Calu3 (cell line): Measurements from ENCODE around the gene KIF3C. TPM values are rescaled to one million over a fixed set of nuclear protein-coding genes. Genes with fewer than 3 reads are reported as not detected.
A peak's percentile ranks its signal among the peaks of the same experiment; 100 is the strongest.

Experiments used
- BruUV-seq: library from RNA; stranded (reverse); fragments of 400-500 nt; replicated peaks from 2 replicates; lab custom pipeline; 2021; lab: Mats Ljungman, UMichigan
- CTCF ChIA-PET: fragments of 300-600 bp; sonication (Branson Sonifier 250); formaldehyde crosslinking; loops from one replicate; lab custom pipeline; 2022; ENCODE audit warnings: antibody characterized with exemption; lab: Charles Lee
- DNase-seq: peaks from one replicate; pipeline ENCODE4 v3.0.0; 2022
- H3K27ac Mint-ChIP-seq: one replicate; pipeline ENCODE4 v1.8.0; 2022; ENCODE audit warnings: mixed read lengths; ENCODE audit not compliant: unreplicated experiment
- H3K27me3 Mint-ChIP-seq: one replicate; pipeline ENCODE4 v1.8.0; 2022; ENCODE audit warnings: mixed read lengths; ENCODE audit not compliant: unreplicated experiment
- H3K36me3 Mint-ChIP-seq: one replicate; pipeline ENCODE4 v1.8.0; 2022; ENCODE audit warnings: mild to moderate bottlenecking, moderate library complexity, mixed read lengths; ENCODE audit not compliant: insufficient read depth, unreplicated experiment
- H3K4me1 Mint-ChIP-seq: one replicate; pipeline ENCODE4 v1.8.0; 2022; ENCODE audit warnings: mild to moderate bottlenecking, low read depth, mixed read lengths; ENCODE audit not compliant: unreplicated experiment
- H3K4me3 Mint-ChIP-seq: one replicate; pipeline ENCODE4 v1.8.0; 2022; ENCODE audit warnings: mild to moderate bottlenecking, low read depth, moderate library complexity, mixed read lengths; ENCODE audit not compliant: unreplicated experiment
- H3K9me3 Mint-ChIP-seq: one replicate; pipeline ENCODE4 v1.8.0; 2022; ENCODE audit warnings: low read depth, mixed read lengths; ENCODE audit not compliant: unreplicated experiment
- intact Hi-C: fragments of 100-400 bp; cut with micrococcal nuclease; formaldehyde crosslinking; loops from one replicate; pipeline ENCODE4 v1.10.0; 2022; ENCODE audit not compliant: unreplicated experiment
- total RNA-seq: library from RNA; stranded (reverse); gene quantifications from 2 replicates; pipeline ENCODE4 v1.2.3, GENCODE V29; 2022
- TF ChIP-seq, protein P1 (sequence below): fragments of 200-600 bp; IDR thresholded peaks from one replicate; pipeline ENCODE4 v1.8.0; 2022; ENCODE audit warnings: antibody characterized with exemption; ENCODE audit not compliant: unreplicated experiment

KIF3C gene
- total RNA-seq, 1 experiment from 2014 or later, result 4.2 TPM

DNA sequence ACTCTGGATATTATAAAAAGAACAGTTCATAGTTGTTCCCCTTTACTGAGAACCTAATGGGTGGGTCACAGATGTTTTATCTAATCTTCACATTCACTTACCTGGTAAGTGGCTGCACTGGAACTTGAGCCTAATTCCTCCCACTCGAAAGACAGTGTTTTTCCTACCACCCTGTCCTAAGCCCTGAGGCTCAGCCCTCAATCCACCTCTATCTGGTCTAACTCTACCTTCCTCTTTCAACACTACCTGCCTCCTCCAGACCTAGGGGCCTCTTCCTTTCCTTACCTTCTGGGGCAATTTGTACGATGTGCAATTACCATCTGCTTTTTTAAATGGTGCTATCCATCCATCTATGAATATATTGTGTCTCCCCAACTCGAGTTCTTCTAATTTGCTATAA, 9.7 kb upstream of the KIF3C start:
- Mint-ChIP-seq H3K27me3 (no peaks in the 10 kb centered on the region), H3K9me3 (no peaks in the 10 kb centered on the region), H3K27ac (no peak overlapping the region), H3K36me3 (no peaks in the 10 kb centered on the region), H3K4me1 (peaks cover 25% of the 10 kb centered on the region), H3K4me3 (peak overlapping the region; percentile 8)
- TF ChIP-seq, protein P1, sequence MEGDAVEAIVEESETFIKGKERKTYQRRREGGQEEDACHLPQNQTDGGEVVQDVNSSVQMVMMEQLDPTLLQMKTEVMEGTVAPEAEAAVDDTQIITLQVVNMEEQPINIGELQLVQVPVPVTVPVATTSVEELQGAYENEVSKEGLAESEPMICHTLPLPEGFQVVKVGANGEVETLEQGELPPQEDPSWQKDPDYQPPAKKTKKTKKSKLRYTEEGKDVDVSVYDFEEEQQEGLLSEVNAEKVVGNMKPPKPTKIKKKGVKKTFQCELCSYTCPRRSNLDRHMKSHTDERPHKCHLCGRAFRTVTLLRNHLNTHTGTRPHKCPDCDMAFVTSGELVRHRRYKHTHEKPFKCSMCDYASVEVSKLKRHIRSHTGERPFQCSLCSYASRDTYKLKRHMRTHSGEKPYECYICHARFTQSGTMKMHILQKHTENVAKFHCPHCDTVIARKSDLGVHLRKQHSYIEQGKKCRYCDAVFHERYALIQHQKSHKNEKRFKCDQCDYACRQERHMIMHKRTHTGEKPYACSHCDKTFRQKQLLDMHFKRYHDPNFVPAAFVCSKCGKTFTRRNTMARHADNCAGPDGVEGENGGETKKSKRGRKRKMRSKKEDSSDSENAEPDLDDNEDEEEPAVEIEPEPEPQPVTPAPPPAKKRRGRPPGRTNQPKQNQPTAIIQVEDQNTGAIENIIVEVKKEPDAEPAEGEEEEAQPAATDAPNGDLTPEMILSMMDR, result no peak
- no TSS peak for BruUV-seq
- intact Hi-C loops, result loop anchor here (1.0 kb wide), 1 partner anchor 153 kb away; no protein-coding TSS in a partner anchor
- CTCF ChIA-PET, result interaction anchor here (0.6 to 1.1 kb wide), 16 partner anchors 9 to 192 kb away, joined by 3 to 18 read pairs (median 4); partner anchors contain the start of genes KIF3C and RAB10
- DNase-seq, result no peak

DNA sequence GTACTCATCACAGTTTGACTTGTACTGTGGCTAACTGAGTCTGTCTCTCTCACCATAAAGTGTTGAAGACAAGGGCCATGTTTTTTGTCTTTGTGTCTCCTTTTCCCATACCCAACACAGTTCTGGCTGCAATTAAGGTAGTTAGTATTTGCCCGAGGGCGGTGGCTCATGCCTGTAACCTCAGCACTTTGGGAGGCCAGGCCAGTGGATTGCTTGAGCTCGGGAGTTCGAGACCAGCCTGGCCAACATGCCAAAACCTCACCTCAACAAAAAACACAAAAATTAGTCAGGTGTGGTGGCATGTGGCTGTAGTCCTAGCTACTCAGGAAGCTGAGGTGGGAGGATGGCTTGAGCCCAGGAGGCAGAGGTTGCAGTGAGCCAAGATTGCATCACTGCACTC, 6.9 kb upstream of the KIF3C start:
- no peaks in the 10 kb centered on the region for H3K36me3 Mint-ChIP-seq
- CTCF ChIA-PET, result no interaction called here

DNA sequence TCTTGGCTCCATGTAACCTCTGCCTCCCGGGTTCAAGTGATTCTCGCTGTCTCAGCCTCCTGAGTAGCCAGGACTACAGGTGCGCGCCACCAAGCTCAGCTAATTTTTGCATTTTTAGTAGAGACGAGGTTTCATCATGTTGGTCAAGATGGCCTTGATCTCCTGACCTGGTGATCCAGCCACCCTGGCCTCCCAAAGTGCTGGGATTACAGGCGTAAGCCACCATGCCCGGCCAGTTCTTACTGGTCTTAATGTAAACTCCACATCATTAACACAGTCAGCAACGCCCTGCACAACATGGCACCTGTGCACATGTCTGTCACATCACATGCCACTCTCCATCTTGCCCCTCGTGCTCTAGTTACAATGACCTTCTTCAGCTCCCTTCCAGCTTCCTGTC, 5.8 kb upstream of the KIF3C start:
- TF ChIP-seq, protein P1, result no peak
- Mint-ChIP-seq H3K27ac (no peak overlapping the region), H3K27me3 (no peaks in the 10 kb centered on the region), H3K4me3 (no peak overlapping the region), H3K9me3 (no peaks in the 10 kb centered on the region), H3K4me1 (peaks cover 20% of the 10 kb centered on the region), H3K36me3 (peaks cover 3% of the 10 kb centered on the region)
- DNase-seq, result no peak
- CTCF ChIA-PET, result no interaction called here
- intact Hi-C loops, result no loop called here
- no TSS peak for BruUV-seq

More for the DNA sequence above, 6.9 kb upstream of the KIF3C start:
- DNase-seq, result no peak
- Mint-ChIP-seq H3K4me3 (no peak overlapping the region), H3K9me3 (no peaks in the 10 kb centered on the region), H3K27me3 (no peaks in the 10 kb centered on the region), H3K4me1 (peaks cover 20% of the 10 kb centered on the region), H3K27ac (no peak overlapping the region)
- intact Hi-C loops, result no loop called here
- TF ChIP-seq, protein P1, result no peak
- no TSS peak for BruUV-seq

DNA sequence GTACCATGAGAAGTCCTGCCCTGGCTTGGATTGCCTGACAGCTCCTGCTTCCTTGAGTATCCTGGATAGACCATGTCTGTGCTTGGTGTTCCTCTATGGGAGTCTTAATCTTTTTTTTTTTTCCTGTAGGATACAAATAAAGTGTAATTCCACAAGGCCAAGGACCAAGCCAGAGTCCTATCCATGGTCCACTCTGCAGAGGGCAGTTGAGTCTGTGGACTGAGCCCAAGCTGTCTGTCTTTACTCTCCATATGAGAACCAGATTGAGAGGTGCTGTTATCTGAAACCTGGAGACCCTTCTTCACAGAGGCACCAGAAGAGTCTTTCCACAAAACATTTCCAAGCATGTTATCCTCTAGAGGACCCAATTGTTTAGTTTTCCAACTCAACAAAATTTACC, 1.4 kb upstream of the KIF3C start:
- Mint-ChIP-seq H3K4me3 (peak overlapping the region; percentile 96), H3K27ac (no peak overlapping the region), H3K4me1 (peaks cover 8% of the 10 kb centered on the region), H3K9me3 (no peaks in the 10 kb centered on the region), H3K36me3 (peaks cover 22% of the 10 kb centered on the region), H3K27me3 (no peaks in the 10 kb centered on the region)
- CTCF ChIA-PET, result no interaction called here
- TF ChIP-seq, protein P1, result no peak
- BruUV-seq, result no TSS peak
- intact Hi-C loops, result no loop called here
- DNase-seq, result no peak
